ENCODE measurements around the gene RIN1. TPM values are rescaled to one million over a fixed set of nuclear protein-coding genes. Genes with fewer than 3 reads are reported as not detected.

The RIN1 gene
- total and polyA plus RNA-seq, 2 of the 13 experiments (the other 11 are each of a cell fraction or from before 2014, with no cell fraction given) = 2.4 to 4.1 TPM

- TF ChIP-seq, protein P1, sequence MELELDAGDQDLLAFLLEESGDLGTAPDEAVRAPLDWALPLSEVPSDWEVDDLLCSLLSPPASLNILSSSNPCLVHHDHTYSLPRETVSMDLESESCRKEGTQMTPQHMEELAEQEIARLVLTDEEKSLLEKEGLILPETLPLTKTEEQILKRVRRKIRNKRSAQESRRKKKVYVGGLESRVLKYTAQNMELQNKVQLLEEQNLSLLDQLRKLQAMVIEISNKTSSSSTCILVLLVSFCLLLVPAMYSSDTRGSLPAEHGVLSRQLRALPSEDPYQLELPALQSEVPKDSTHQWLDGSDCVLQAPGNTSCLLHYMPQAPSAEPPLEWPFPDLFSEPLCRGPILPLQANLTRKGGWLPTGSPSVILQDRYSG (CRISPR knock-in tag; IDR thresholded peaks at IDR 0.05) = no peak
- TF ChIP-seq, protein P2, sequence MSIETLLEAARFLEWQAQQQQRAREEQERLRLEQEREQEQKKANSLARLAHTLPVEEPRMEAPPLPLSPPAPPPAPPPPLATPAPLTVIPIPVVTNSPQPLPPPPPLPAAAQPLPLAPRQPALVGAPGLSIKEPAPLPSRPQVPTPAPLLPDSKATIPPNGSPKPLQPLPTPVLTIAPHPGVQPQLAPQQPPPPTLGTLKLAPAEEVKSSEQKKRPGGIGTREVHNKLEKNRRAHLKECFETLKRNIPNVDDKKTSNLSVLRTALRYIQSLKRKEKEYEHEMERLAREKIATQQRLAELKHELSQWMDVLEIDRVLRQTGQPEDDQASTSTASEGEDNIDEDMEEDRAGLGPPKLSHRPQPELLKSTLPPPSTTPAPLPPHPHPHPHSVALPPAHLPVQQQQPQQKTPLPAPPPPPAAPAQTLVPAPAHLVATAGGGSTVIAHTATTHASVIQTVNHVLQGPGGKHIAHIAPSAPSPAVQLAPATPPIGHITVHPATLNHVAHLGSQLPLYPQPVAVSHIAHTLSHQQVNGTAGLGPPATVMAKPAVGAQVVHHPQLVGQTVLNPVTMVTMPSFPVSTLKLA (IDR thresholded peaks at IDR 0.05) = peak; percentile 50
- TF ChIP-seq KDM3A (CRISPR knock-in tag; IDR thresholded peaks at IDR 0.05; ENCODE audit: low read depth) (peak; percentile 88), ZNF724P (CRISPR knock-in tag; IDR thresholded peaks at IDR 0.05; ENCODE audit: borderline replicate concordance) (peak; percentile 64; the same call in 1 of the 2 replicates), CBX1 (IDR thresholded peaks at IDR 0.05; ENCODE audit: low read depth) (peak; percentile 68), HOMEZ (CRISPR knock-in tag; IDR thresholded peaks at IDR 0.05; ENCODE audit: low read depth) (0 out of 2 replicates have a peak, but pooled peaks have one; percentile 14), EEA1 (CRISPR knock-in tag; IDR thresholded peaks at IDR 0.05; ENCODE audit: borderline replicate concordance) (no peak), ARNT2 (CRISPR knock-in tag; IDR thresholded peaks at IDR 0.05; ENCODE audit: low read depth) (peak; percentile 79; the same call in 1 of the 2 replicates), ZNF263 (CRISPR knock-in tag; IDR thresholded peaks at IDR 0.05) (0 out of 2 replicates have a peak, but pooled peaks have one; percentile 6), ZNF446 (CRISPR knock-in tag; IDR thresholded peaks at IDR 0.05) (no peak), POLR2A (IDR thresholded peaks at IDR 0.05; ENCODE audit: insufficient read depth in 1 of 2, low read depth in 2 of 2, low read length in 2 of 2) (peak; percentile 89 to 97)
- TF ChIP-seq, protein P3, sequence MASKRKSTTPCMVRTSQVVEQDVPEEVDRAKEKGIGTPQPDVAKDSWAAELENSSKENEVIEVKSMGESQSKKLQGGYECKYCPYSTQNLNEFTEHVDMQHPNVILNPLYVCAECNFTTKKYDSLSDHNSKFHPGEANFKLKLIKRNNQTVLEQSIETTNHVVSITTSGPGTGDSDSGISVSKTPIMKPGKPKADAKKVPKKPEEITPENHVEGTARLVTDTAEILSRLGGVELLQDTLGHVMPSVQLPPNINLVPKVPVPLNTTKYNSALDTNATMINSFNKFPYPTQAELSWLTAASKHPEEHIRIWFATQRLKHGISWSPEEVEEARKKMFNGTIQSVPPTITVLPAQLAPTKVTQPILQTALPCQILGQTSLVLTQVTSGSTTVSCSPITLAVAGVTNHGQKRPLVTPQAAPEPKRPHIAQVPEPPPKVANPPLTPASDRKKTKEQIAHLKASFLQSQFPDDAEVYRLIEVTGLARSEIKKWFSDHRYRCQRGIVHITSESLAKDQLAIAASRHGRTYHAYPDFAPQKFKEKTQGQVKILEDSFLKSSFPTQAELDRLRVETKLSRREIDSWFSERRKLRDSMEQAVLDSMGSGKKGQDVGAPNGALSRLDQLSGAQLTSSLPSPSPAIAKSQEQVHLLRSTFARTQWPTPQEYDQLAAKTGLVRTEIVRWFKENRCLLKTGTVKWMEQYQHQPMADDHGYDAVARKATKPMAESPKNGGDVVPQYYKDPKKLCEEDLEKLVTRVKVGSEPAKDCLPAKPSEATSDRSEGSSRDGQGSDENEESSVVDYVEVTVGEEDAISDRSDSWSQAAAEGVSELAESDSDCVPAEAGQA (IDR thresholded peaks at IDR 0.05; ENCODE audit: low read depth) = peak; percentile 84
- TF ChIP-seq, protein P3 (CRISPR knock-in tag; IDR thresholded peaks at IDR 0.05; ENCODE audit: borderline replicate concordance) = no peak
- TF ChIP-seq, protein P4, sequence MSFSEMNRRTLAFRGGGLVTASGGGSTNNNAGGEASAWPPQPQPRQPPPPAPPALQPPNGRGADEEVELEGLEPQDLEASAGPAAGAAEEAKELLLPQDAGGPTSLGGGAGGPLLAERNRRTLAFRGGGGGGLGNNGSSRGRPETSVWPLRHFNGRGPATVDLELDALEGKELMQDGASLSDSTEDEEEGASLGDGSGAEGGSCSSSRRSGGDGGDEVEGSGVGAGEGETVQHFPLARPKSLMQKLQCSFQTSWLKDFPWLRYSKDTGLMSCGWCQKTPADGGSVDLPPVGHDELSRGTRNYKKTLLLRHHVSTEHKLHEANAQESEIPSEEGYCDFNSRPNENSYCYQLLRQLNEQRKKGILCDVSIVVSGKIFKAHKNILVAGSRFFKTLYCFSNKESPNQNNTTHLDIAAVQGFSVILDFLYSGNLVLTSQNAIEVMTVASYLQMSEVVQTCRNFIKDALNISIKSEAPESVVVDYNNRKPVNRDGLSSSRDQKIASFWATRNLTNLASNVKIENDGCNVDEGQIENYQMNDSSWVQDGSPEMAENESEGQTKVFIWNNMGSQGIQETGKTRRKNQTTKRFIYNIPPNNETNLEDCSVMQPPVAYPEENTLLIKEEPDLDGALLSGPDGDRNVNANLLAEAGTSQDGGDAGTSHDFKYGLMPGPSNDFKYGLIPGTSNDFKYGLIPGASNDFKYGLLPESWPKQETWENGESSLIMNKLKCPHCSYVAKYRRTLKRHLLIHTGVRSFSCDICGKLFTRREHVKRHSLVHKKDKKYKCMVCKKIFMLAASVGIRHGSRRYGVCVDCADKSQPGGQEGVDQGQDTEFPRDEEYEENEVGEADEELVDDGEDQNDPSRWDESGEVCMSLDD (CRISPR knock-in tag; IDR thresholded peaks at IDR 0.05; ENCODE audit: borderline replicate concordance) = no peak
- TF ChIP-seq, protein P5, sequence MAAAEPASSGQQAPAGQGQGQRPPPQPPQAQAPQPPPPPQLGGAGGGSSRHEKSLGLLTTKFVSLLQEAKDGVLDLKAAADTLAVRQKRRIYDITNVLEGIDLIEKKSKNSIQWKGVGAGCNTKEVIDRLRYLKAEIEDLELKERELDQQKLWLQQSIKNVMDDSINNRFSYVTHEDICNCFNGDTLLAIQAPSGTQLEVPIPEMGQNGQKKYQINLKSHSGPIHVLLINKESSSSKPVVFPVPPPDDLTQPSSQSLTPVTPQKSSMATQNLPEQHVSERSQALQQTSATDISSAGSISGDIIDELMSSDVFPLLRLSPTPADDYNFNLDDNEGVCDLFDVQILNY (CRISPR knock-in tag; conservative IDR thresholded peaks at IDR 0.05) = no peak; the same call in 1 of the 2 replicates
Measured at GRCh38 chr11:66344550-66345315, 8.5 kb upstream of the RIN1 start, which contains the start of gene BRMS1 (continued).

Measured in HepG2 (cell line).